ENCODE measurements around the gene WWOX. TPM values are rescaled to one million over a fixed set of nuclear protein-coding genes. Genes with fewer than 3 reads are reported as not detected.

WWOX gene
- total RNA-seq, 1 experiment from 2014 or later: 79.9 TPM

- TF ChIP-seq EZH2 (IDR thresholded peaks at IDR 0.05; ENCODE audit: borderline replicate concordance, low read depth, low read length, poor library complexity, severe bottlenecking): no peak
- TF ChIP-seq CTCF (conservative IDR thresholded peaks at IDR 0.05; ENCODE audit: low read depth, low read length): no peak
- Histone ChIP-seq H3K27ac (ENCODE audit: low read depth, low read length, poor library complexity, severe bottlenecking) (no peak overlapping the region), H3K4me1 (ENCODE audit: insufficient read depth, low read length, poor library complexity, severe bottlenecking) (no peaks in the 10 kb centered on the region), H3K36me3 (ENCODE audit: insufficient read depth, low read length, poor library complexity, severe bottlenecking) (no peaks in the 10 kb centered on the region), H3K27me3 (replicated peaks; ENCODE audit: insufficient read depth, low read depth, low read length, poor library complexity) (no peaks in the 10 kb centered on the region), H3K4me3 (ENCODE audit: low read depth, low read length, poor library complexity, severe bottlenecking) (no peak overlapping the region), H3K9me3 (ENCODE audit: low read depth, low read length, poor library complexity, severe bottlenecking) (no peaks in the 10 kb centered on the region)
- POLR2A ChIA-PET (ENCODE audit: low non-redundant PET): no interaction called here
- DNase-seq (ENCODE audit: low spot score): no peak
- intact Hi-C loops (cut with micrococcal nuclease; ENCODE audit: unreplicated experiment): no loop called here
- CTCF ChIA-PET: interaction anchor here (0.5 kb wide), 1 partner anchor 37 kb away, joined by 3 read pairs; no protein-coding TSS in a partner anchor
- BruUV-seq (replicated peaks): no TSS peak
Measured at GRCh38 chr16:78183437-78184237, 84.2 kb downstream of the WWOX start.

GRCh38 chr16:78184238-78185183 lies 85.1 kb downstream of the WWOX start:
- no peak overlapping the region for H3K27ac ChIP-seq (ENCODE audit: low read depth, low read length, poor library complexity, severe bottlenecking)
- CTCF ChIA-PET: no interaction called here
- BruUV-seq (replicated peaks): no TSS peak

More at GRCh38 chr16:78184238-78185183, 85.1 kb downstream of the WWOX start:
- DNase-seq (ENCODE audit: low spot score): no peak
- Histone ChIP-seq H3K4me1 (ENCODE audit: insufficient read depth, low read length, poor library complexity, severe bottlenecking) (no peaks in the 10 kb centered on the region), H3K27me3 (replicated peaks; ENCODE audit: insufficient read depth, low read depth, low read length, poor library complexity) (no peaks in the 10 kb centered on the region), H3K4me3 (ENCODE audit: low read depth, low read length, poor library complexity, severe bottlenecking) (no peak overlapping the region), H3K36me3 (ENCODE audit: insufficient read depth, low read length, poor library complexity, severe bottlenecking) (no peaks in the 10 kb centered on the region), H3K9me3 (ENCODE audit: low read depth, low read length, poor library complexity, severe bottlenecking) (no peaks in the 10 kb centered on the region)
- TF ChIP-seq EZH2 (IDR thresholded peaks at IDR 0.05; ENCODE audit: borderline replicate concordance, low read depth, low read length, poor library complexity, severe bottlenecking) (no peak), CTCF (conservative IDR thresholded peaks at IDR 0.05; ENCODE audit: low read depth, low read length) (no peak)
- POLR2A ChIA-PET (ENCODE audit: low non-redundant PET): no interaction called here
- intact Hi-C loops (cut with micrococcal nuclease; ENCODE audit: unreplicated experiment): no loop called here

Measured in A673 (cell line).